Measurements from ENCODE around the gene MTHFD2L.
A peak's percentile ranks its signal among the peaks of the same experiment; 100 is the strongest.

The MTHFD2L gene

GRCh38 chr4:74157561-74158465, at the start of gene MTHFD2L:
TSS of gene MTHFD2L (plus strand) at chr4:74158118. CDS start at chr4:74158139, 21 bp downstream.
- Histone ChIP-seq H3K4me2 (ENCODE audit: low read depth, low read length, poor library complexity, severe bottlenecking) (peak within 1 kb of the TSS; percentile 86), H3F3A (ENCODE audit: insufficient read depth) (no peaks in the 10 kb centered on the region; the same call in 1 of the 2 replicates), H3K9me2 (replicated peaks; ENCODE audit: insufficient read depth, low read length) (no peaks in the 10 kb centered on the region), H3K4me3 (ENCODE audit: insufficient read depth, low read length, poor library complexity, severe bottlenecking) (peak within 1 kb of the TSS; percentile 72), H3K36me3 (ENCODE audit: low read length) (0 out of 2 replicates have a peak, but pooled peaks cover 3% of the 10 kb centered on the region), H3K9me3 (ENCODE audit: insufficient read depth, low read length) (no peaks in the 10 kb centered on the region), H3K27me3 (ENCODE audit: low read length) (no peaks in the 10 kb centered on the region), H3K9ac (ENCODE audit: low read length) (peak within 1 kb of the TSS; percentile 73), H4K20me1 (ENCODE audit: low read depth, low read length) (no peaks in the 10 kb centered on the region), H3K27ac (ENCODE audit: low read depth, low read length) (peak within 1 kb of the TSS; percentile 29; the same call in 1 of the 2 replicates), H2AFZ (ENCODE audit: low read depth, low read length, severe bottlenecking) (peak within 1 kb of the TSS; percentile 99), H3K79me2 (ENCODE audit: insufficient read depth, low read length) (peaks cover 38% of the 10 kb centered on the region)
- TF ChIP-seq EZH2phosphoT487 (conservative IDR thresholded peaks at IDR 0.05; ENCODE audit: low read length) (no peak), CTCF (IDR thresholded peaks at IDR 0.05; ENCODE audit: insufficient read depth, low read length, poor library complexity, severe bottlenecking) (no peak)

GRCh38 chr4:74108457-74109115, 49.3 kb upstream of the MTHFD2L start:
- Histone ChIP-seq H3K4me3 (ENCODE audit: insufficient read depth, low read length, poor library complexity, severe bottlenecking) (no peak overlapping the region), H3K79me2 (ENCODE audit: insufficient read depth, low read length) (no peaks in the 10 kb centered on the region), H3K27me3 (ENCODE audit: low read length) (no peaks in the 10 kb centered on the region), H3K4me2 (ENCODE audit: low read depth, low read length, poor library complexity, severe bottlenecking) (no peak overlapping the region), H3K9ac (ENCODE audit: low read length) (no peak overlapping the region), H4K20me1 (ENCODE audit: low read depth, low read length) (no peaks in the 10 kb centered on the region), H3K9me2 (replicated peaks; ENCODE audit: insufficient read depth, low read length) (no peaks in the 10 kb centered on the region), H2AFZ (ENCODE audit: low read depth, low read length, severe bottlenecking) (no peak overlapping the region), H3F3A (ENCODE audit: insufficient read depth) (no peaks in the 10 kb centered on the region), H3K36me3 (ENCODE audit: low read length) (no peaks in the 10 kb centered on the region), H3K27ac (ENCODE audit: low read depth, low read length) (no peak overlapping the region), H3K9me3 (ENCODE audit: insufficient read depth, low read length) (no peaks in the 10 kb centered on the region)
- TF ChIP-seq EZH2phosphoT487 (conservative IDR thresholded peaks at IDR 0.05; ENCODE audit: low read length) (no peak), CTCF (IDR thresholded peaks at IDR 0.05; ENCODE audit: insufficient read depth, low read length, poor library complexity, severe bottlenecking) (no peak)

- Histone ChIP-seq H3K9ac (ENCODE audit: low read length) (no peak overlapping the region), H3K9me3 (ENCODE audit: insufficient read depth, low read length) (no peaks in the 10 kb centered on the region), H4K20me1 (ENCODE audit: low read depth, low read length) (no peaks in the 10 kb centered on the region), H3F3A (ENCODE audit: insufficient read depth) (no peaks in the 10 kb centered on the region), H3K4me3 (ENCODE audit: insufficient read depth, low read length, poor library complexity, severe bottlenecking) (no peak overlapping the region), H3K36me3 (ENCODE audit: low read length) (no peaks in the 10 kb centered on the region), H3K27ac (ENCODE audit: low read depth, low read length) (no peak overlapping the region), H3K9me2 (replicated peaks; ENCODE audit: insufficient read depth, low read length) (no peaks in the 10 kb centered on the region), H3K27me3 (ENCODE audit: low read length) (no peaks in the 10 kb centered on the region), H3K4me2 (ENCODE audit: low read depth, low read length, poor library complexity, severe bottlenecking) (no peak overlapping the region), H2AFZ (ENCODE audit: low read depth, low read length, severe bottlenecking) (no peak overlapping the region), H3K79me2 (ENCODE audit: insufficient read depth, low read length) (no peaks in the 10 kb centered on the region)
- TF ChIP-seq CTCF (IDR thresholded peaks at IDR 0.05; ENCODE audit: insufficient read depth, low read length, poor library complexity, severe bottlenecking): no peak
- no peak for TF ChIP-seq EZH2phosphoT487 (conservative IDR thresholded peaks at IDR 0.05; ENCODE audit: low read length)
Observed at GRCh38 chr4:74109116-74109869, 48.6 kb upstream of the MTHFD2L start.
